SK-N-MC (cell line): ENCODE measurements around the gene MBD3L5.
"Not testable (repeated sequence)": the region's sequence is repeated elsewhere in the genome, so short reads cannot be mapped to it uniquely, and the experiment has no call there.

Experiments
- DNase-seq: peaks from one replicate; pipeline ENCODE4 v3.0.0-alpha.2; 2011; ENCODE audit warnings: low read depth, low spot score
- H3K27ac ChIP-seq: fragments of 200-600 bp; sonication (generic); 2 replicates; pipeline ENCODE4 v1.5.1; 2016; ENCODE audit warnings: mixed run types
- H3K36me3 ChIP-seq: fragments of 200-600 bp; sonication (generic); 2 replicates; pipeline ENCODE4 v1.6.1; 2017; ENCODE audit warnings: antibody characterized with exemption, low read length, mixed read lengths; ENCODE audit not compliant: insufficient read depth
- H3K4me3 ChIP-seq: fragments of 200-600 bp; sonication (generic); 2 replicates; pipeline ENCODE4 v1.5.1; 2016
- H3K9ac ChIP-seq: fragments of 200-600 bp; sonication (generic); 2 replicates; pipeline ENCODE4 v1.8.0; 2017; ENCODE audit warnings: mixed run types, mixed read lengths; ENCODE audit not compliant: insufficient read length
- H3K9me3 ChIP-seq: fragments of 200-600 bp; sonication (generic); 2 replicates; pipeline ENCODE4 v1.6.1; 2017; ENCODE audit warnings: low read depth, mild to moderate bottlenecking, antibody characterized with exemption, low read length, moderate library complexity, mixed read lengths
- EZH2 ChIP-seq: fragments of 200-600 bp; sonication (generic); IDR thresholded peaks from one replicate; pipeline ENCODE4 v1.6.1; 2017; ENCODE audit warnings: antibody characterized with exemption
- POLR2AphosphoS5 ChIP-seq: IDR thresholded peaks from 2 replicates; pipeline ENCODE4 v1.6.1; 2012; ENCODE audit warnings: mild to moderate bottlenecking, low read depth, low read length, borderline replicate concordance

The MBD3L5 gene

DNA sequence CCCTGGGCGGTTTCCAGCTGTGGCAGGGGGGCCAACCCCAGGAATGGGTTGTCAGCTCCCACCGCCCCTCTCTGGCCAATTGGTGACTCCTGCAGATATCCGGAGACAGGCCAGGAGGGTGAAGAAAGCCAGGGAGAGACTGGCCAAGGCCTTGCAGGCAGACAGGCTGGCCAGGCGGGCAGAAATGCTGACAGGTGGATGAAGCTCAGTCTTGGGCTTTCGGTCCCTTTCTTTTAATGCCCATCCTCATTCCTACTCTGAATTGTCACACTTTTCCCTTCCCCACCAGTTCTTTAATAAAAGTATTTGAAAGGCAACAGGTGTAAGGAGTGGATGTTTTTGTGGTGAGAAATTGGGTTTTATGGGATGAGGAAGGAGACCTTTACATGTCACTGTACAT is 21.0 kb downstream of the MBD3L5 start:
- DNase-seq, H3K27ac ChIP-seq, H3K9me3 ChIP-seq, H3K4me3 ChIP-seq, H3K36me3 ChIP-seq, H3K9ac ChIP-seq: not testable (repeated sequence)

DNA sequence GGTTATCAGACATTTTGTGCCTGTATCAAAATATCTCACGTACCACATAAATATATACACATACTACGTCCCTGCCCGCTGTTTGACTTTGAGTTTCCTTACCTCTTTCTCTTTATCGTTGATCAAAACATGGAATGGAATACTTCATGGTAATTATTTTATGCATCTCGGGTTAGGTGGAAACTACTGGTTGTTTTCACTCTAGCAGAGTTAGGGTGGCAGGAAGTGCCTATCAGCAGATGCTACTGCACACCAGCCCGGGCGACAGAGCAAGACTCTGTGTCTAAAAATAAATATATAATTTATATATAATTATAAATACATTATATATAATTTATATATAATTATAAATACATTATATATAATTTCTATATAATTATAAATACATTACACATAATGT is 22.5 kb downstream of the MBD3L5 start:
- not testable (repeated sequence) for H3K36me3 ChIP-seq, H3K27ac ChIP-seq, H3K4me3 ChIP-seq

DNA sequence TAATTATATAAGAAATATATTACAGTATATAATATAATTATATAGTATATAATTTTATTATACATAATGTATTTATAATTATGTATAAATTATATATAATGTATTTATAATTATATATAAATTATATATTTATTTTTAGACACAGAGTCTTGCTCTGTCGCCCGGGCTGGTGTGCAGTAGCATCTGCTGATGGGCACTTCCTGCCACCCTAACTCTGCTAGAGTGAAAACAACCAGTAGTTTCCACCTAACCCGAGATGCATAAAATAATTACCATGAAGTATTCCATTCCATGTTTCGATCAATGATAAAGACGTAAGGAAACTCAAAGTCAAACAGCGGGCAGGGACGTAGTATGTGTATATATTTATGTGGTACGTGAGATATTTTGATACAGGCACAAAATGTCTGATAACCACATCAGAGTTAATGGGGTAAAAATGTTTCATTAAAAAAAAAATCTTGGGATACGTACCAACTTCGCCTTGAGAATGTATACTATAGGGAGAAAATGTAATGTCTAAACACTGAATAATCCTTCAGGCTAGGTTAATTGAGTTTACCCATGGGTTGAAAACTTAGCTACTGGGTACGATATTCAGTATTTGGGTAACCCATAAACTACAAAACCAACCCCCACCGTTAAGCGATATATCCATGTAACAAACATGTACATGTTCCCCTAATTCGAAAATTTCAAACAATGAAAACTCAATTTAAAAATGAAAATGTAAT is 24.4 kb downstream of the MBD3L5 start:
- H3K36me3 ChIP-seq, H3K4me3 ChIP-seq, DNase-seq, H3K9me3 ChIP-seq, H3K27ac ChIP-seq, H3K9ac ChIP-seq: not testable (repeated sequence)

More for the DNA sequence above, 22.5 kb downstream of the MBD3L5 start:
- not testable (repeated sequence) for DNase-seq, H3K9ac ChIP-seq, H3K9me3 ChIP-seq

DNA sequence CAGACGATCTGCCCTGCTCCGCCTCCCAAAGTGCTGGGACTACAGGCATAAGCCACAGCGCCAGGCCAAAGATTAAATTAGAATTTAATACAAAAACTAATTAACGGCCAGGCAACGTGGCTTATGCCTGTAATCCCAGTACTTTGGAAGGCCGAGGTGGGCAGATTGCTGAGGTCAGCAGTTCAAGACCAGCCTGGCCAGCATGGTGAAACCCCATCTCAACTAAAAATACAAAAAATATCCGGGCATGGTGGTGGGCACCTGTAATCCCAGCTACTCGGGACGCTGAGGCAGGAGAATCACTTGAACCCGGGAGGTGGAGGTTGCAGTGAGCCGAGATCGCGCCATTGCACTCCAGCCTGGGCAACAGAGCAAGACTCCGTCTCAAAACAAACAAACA is 25.3 kb downstream of the MBD3L5 start:
- H3K9me3 ChIP-seq, DNase-seq, H3K4me3 ChIP-seq, H3K27ac ChIP-seq, H3K9ac ChIP-seq, H3K36me3 ChIP-seq: not testable (repeated sequence)

DNA sequence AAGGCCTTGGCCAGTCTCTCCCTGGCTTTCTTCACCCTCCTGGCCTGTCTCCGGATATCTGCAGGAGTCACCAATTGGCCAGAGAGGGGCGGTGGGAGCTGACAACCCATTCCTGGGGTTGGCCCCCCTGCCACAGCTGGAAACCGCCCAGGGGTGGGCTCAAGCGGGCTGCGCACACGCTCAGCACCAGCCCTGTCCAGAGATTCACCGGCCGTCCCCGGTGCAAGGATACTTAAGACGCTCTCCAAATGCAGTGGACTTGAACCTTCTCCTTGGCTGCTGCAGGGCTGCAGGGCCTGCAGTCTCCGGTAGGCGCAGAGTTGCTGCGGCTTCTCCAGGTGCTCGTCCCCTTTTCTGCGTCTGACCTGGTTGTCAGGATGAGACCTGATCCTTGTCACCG is 26.0 kb downstream of the MBD3L5 start:
- not testable (repeated sequence) for H3K27ac ChIP-seq, DNase-seq, H3K9ac ChIP-seq, H3K9me3 ChIP-seq, H3K4me3 ChIP-seq, H3K36me3 ChIP-seq

DNA sequence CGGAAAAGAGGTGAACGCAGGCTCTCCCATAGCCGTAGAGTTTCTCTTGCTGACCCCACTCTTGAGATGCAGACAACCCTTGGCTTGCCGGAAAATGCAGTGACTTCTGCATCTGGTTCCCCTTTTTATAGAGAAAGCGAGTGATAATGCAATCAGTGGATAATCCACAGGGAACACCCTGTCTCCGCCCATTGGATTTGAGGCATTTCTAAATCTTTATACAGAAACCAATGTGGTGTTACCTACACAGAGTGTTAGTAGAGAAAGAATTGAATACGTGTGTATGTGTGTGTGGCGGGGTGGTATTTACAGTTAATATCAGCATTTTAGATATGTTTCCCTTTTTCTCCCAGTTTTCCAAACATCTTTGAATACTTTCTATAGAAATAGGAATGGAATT is 28.2 kb downstream of the MBD3L5 start, which contains the start of gene MBD3L3:
Gene MBD3L3, minus strand, starts transcription at position 101 of the 400 bp plus-strand sequence. Its CDS starts 71 bp downstream, at position 30.
- not testable (repeated sequence) for H3K9me3 ChIP-seq, H3K9ac ChIP-seq, DNase-seq, H3K36me3 ChIP-seq, H3K27ac ChIP-seq, H3K4me3 ChIP-seq

DNA sequence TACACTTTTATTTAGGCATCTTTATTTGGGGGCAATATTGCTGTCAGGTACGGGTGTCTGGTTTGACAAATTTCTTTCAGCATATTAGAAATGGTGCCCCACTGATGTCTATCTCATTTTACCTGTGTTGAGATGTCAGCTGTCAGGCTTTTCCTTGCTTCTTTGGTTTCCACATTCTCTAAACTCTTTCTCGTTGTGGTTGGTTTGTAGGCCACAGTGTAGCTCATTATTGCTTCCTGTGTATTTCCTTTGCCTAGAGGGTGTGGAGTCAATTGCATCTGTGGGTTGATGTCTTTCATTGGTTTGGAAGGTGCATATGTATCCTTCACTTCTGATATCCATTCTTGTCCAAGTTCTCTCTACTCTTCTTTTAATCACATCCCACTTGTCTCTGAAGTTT is 29.6 kb downstream of the MBD3L5 start:
- not testable (repeated sequence) for H3K9me3 ChIP-seq

DNA sequence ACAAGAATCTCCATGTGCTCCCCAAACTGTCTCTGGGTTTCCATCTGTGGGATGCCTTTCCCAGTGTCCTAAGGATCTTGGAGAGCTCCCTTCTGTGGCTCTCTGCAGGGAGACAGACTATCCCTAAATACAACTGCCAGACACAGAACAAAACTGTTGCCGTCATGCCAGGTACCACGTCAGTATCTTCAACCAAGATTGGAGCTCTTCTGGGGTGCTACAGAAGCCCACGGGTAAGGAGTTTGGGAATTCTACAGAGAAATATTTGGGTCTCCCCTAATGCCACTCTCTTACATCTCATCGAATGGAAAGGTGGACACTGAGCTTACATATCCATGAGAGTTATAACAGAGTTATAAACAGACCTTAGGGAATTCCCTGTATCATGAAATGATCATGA is 33.0 kb downstream of the MBD3L5 start:
- Histone ChIP-seq H3K27ac (no peak overlapping the region), H3K4me3 (no peak overlapping the region), H3K9me3 (no peaks in the 10 kb centered on the region), H3K36me3 (no peaks in the 10 kb centered on the region), H3K9ac (no peak overlapping the region)
- DNase-seq: no peak
- TF ChIP-seq EZH2 (no peak), POLR2AphosphoS5 (no peak)

More for the DNA sequence above, 29.6 kb downstream of the MBD3L5 start:
- H3K27ac ChIP-seq, H3K9ac ChIP-seq, DNase-seq, H3K4me3 ChIP-seq, H3K36me3 ChIP-seq: not testable (repeated sequence)

DNA sequence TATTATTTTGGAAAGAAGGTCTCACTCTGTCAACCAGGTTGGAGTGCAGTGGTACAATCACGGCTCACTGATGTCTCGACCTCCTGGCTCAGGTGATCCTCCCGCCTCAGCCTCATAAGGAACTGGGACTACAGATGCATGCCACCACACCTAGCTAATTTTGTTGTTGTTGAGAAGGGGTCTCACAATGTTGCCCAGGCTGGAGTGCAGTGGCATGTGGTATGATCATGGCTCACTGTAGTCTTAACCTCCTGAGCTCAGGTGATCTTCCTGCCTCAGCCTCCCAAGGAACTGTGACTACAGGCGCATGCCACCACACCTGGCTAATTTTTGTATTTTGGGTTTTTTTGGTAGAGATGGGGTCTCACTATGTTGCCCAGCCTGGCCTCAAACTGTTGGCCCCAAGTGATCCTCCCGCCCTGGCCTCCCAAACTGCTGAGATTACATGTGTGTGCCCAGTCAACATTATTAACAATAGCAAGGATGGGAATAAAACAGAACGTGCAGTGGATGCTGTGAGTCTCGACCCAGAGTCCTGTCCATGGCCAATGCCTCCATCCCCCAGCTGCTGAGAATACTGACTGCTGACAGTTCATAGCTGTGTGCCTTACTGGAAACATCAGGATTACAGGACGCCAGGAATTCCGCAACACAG is 33.5 kb downstream of the MBD3L5 start:
- Histone ChIP-seq H3K36me3 (no peaks in the 10 kb centered on the region), H3K4me3 (no peak overlapping the region), H3K27ac (no peak overlapping the region), H3K9me3 (no peaks in the 10 kb centered on the region), H3K9ac (no peak overlapping the region)
- TF ChIP-seq EZH2: no peak
- no peak for DNase-seq

DNA sequence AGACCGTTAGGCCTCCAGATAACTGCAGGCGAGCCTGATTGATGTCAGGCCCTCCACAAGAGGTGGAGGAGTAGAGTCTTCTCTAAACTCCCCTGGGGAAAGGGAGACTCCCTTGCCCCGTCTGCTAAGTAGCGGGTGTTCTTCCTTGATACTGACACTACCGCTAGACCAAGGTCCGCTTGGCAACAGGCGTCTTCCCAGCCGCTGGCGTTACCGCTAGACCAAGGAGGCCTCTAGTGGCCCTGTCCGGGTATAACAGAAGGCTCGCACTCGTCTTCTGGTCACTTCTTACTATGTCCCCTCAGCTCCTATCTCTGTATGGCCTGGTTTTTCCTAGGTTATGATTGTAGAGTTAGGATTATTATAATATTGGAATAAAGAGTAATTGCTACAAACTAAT is 36.7 kb downstream of the MBD3L5 start:
- H3K27ac ChIP-seq, DNase-seq, H3K9ac ChIP-seq, H3K4me3 ChIP-seq, H3K9me3 ChIP-seq: not testable (repeated sequence)
- peaks cover 13% of the 10 kb centered on the region for H3K36me3 ChIP-seq
